Spleen (tissue), 3 donors: Measurements from ENCODE around the gene SIM1.

Experiments used
- POLR2A ChIP-seq, 3 donors: fragments of 450-650 bp; IDR thresholded peaks; one replicate each; pipeline ENCODE4 v1.5.1; 2017; ENCODE audit warnings: antibody characterized with exemption in 3 of 3, mild to moderate bottlenecking in 1 of 3
- POLR2AphosphoS5 ChIP-seq, 3 donors: sonication (generic); formaldehyde crosslinking; IDR thresholded peaks; one replicate each; pipeline ENCODE4 v1.5.1; 2017; ENCODE audit warnings: antibody characterized with exemption in 3 of 3

DNA sequence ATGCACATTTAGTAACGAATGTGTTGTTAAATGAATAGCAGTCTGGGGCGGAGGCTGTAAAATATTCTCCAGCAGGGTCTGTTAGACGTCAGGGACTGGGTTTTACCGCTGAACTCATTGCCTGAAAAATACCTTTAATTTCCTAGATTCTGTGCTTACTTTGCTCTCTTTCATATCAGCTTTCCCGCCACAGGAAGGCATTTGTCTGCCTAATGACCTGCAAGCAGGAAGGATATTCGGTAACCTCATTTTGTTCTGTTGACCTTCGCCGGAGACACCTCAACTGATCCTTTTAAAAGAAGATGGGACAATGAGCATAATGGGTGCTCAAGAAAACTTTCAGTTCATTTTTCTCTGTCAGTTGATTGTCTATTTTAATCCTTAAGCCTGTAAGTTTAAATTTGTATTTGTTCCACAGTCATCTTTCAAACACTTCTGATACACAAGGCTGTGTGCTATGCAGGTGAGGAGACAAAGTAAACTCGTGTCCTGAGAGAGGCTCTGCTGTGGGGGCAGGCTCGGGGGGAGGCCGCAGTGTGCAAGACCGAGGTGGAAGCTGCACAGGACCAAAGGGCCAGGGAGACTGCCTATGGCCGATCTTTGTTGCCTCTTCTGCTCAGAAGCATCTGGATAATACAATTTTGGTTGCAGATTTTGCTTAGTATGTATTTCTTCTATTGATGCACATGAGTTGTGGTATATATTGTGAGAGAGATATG, 27.4 kb upstream of the SIM1 start:
- TF ChIP-seq POLR2A (IDR thresholded peaks at IDR 0.05), result no peak
- no peak for TF ChIP-seq POLR2AphosphoS5 (IDR thresholded peaks at IDR 0.05)
